ENCODE data around the gene COL4A2.

- no peak for TF ChIP-seq CTCF (IDR thresholded peaks at IDR 0.05; ENCODE audit: low read length)
- TF ChIP-seq EZH2phosphoT487 (IDR thresholded peaks at IDR 0.05; ENCODE audit: low read length): no peak
Observed at GRCh38 chr13:110509971-110510786, 203.1 kb downstream of the COL4A2 start.

Measured in MM.1S (cell line).